GM12892 (cell line): ENCODE data around the gene HNRNPM.

ENCODE experiments used
- POLR2A ChIP-seq: IDR thresholded peaks from 2 replicates; pipeline ENCODE4 v1.6.1; 2011; ENCODE audit warnings: low read depth, low read length, control low read depth
- POLR2AphosphoS5 ChIP-seq: IDR thresholded peaks from 2 replicates; pipeline ENCODE4 v1.6.1; 2011; ENCODE audit warnings: low read depth, low read length, control low read depth
- TAF1 ChIP-seq: IDR thresholded peaks from 2 replicates; pipeline ENCODE4 v1.6.1; 2011; ENCODE audit warnings: low read depth, mild to moderate bottlenecking, control low read depth, low read length, borderline replicate concordance

DNA sequence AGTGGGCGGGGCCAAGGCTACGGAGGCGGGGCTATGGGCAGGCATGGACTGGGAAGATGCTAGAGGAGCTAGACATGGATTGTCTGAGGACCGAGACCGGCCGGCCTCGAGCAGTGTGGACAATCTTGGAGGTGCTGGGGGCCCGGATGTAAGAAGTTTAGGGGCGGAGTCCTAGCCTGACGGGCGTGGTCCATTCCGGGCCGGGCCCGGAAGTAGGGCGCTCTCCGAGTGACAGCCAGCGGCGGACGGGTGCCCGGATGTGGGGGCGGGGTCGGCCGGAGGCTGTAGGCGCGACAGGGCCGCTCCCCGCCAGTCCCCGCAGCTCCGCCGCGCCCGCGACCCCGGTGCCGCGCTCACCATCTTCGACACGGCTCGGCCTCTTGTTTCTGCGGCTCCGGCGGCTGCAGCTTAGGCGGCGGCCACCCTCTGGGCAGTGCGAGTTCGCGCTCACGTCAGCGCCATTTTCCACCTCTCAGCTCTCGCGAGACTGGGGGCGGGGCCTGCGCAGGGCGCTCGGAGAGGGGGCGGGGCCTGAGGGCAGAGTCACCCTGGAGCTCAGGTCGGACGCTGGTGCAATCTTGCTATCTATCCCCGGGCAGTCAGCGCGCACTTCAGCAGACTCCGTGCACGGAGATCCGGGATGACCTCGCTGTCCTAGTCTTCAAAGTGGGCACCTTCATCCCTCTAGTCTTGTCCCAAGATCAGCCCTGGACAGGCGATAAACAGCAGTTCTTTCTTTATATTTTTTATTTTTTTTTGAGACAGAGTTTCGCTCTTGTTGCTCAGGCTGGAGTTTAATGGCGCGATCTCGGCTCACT lies 69.1 kb downstream of the HNRNPM start, which contains the start of gene ZNF414:
- TF ChIP-seq POLR2A (peak; percentile 91), POLR2AphosphoS5 (peak; percentile 88), TAF1 (peak; percentile 93)
